A673 (cell line): ENCODE measurements around the gene ATF5.
"Not testable (repeated sequence)": the region's sequence is repeated elsewhere in the genome, so short reads cannot be mapped to it uniquely, and the experiment has no call there.

Experiments used
- CTCF ChIP-seq: fragments of 300-800, 200-600 bp; sonication (generic); conservative IDR thresholded peaks from 2 replicates; pipeline ENCODE4 v1.5.1; 2017; ENCODE audit warnings: low read depth, mild to moderate bottlenecking, antibody characterized with exemption, low read length, moderate library complexity, mixed read lengths
- EZH2 ChIP-seq: fragments of 200-600 bp; sonication (generic); IDR thresholded peaks from 2 replicates; pipeline ENCODE4 v1.6.1; 2017; ENCODE audit warnings: borderline replicate concordance, low read depth, mild to moderate bottlenecking, mixed read lengths, antibody characterized with exemption, low read length; ENCODE audit not compliant: poor library complexity, severe bottlenecking

- not testable (repeated sequence) for TF ChIP-seq CTCF, EZH2
Measured at GRCh38 chr19:49969355-49969754, 40.4 kb downstream of the ATF5 start.
